ENCODE measurements around the gene HPCAL1.

The HPCAL1 gene

DNA sequence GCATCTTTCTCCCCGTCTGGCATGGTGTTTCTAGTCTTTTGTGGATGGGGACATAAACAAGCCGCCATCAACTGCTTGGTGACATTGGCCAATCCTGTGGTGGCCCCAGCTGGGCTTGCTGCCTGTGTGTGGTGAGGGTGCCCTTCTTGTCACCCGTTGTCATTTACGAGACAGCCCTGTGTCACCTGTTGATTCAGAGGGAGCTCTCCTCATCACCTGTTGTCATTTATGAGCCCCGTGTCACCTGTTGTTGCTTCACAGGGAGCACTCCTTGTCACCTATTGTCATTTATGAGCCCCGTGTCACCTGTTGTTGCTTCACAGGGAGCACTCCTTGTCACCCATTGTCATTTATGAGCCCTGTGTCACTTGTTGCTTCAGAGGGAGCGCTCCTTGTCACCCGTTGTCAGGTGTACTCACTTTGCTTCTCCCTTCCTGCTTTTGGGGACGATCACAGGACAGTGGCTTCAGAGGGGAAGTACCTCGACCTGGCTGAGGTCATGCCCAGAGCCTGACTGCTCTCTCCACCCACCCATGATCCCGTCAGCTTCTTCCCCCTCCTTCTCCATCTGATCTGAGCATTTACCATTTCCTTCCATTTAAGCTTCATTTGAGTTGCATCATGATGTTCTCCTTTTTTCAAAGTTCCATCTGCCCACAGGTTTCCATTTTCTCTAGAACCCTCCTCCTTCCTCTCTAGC lies 29.1 kb downstream of the HPCAL1 start:
- in situ Hi-C loops (cut with HindIII; ENCODE audit: low sequenced_read_pairs), result loop anchor here (5.0 kb wide), 1 partner anchor 60 kb away; no protein-coding TSS in a partner anchor

DNA sequence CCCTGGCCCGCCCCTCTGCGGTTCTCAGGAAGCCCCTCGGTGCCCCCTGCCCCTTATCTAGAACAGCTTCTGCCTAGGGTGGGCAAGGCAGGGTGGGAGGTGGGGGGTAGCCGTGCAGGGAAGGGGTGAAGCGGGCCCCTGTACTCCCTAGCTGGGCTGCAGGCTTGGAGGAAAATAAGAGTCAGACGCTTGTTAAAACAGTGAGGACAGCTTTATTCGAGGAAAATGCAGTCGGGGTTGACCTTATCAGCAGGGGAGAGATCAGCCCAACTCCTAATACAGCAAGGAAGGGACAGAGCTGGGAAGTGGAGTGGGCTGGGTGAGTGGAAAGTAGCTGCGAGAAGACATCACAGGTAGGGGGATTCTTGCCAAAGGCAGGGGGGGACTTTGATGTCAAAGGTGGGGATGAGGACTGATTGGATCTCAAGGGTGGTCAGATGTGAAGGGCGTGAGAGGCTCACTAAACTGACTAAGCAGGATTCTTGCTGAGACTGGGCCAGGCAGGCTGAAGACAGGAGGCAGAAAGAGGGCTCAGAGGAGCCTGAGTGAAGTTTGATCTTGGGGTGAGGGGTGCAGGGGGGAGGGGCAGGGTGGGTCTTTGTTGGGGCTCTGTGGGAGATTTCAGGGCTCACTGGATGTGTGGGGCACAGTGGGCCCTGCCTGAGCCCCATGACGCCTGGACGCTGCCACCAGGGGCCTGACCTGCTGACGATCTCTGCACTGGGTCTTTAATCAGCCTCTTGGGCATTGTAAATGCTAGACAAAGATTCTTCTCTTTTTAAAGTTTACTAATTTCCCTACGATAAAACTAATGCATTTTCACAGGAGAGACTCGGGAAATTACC lies 29.9 kb downstream of the HPCAL1 start:
- in situ Hi-C loops (cut with HindIII; ENCODE audit: low sequenced_read_pairs), result loop anchor here (5.0 kb wide), 1 partner anchor 60 kb away; no protein-coding TSS in a partner anchor

DNA sequence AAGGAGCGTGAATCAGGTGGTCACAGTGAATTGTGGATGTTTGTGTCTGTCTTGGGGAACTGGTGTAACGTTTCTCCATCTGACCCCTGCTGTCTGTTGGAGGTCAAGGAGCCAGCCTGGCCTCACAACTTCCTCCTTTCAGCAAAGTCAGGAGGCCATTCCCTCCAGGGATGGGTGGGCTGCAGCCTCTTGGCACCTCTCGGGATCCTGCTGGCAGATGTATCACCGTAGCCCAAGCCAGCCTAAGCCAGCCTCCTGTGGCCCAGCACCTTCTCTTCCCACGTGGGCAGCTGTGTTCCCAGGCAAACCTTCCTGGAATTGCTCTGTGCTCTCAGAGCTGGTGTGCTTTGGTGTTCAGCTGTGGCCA lies 30.5 kb downstream of the HPCAL1 start:
- in situ Hi-C loops (cut with HindIII; ENCODE audit: low sequenced_read_pairs), result loop anchor here (5.0 kb wide), 1 partner anchor 59 kb away; no protein-coding TSS in a partner anchor

GRCh38 chr2:10333966-10334365 lies 31.3 kb downstream of the HPCAL1 start:
- in situ Hi-C loops (cut with HindIII; ENCODE audit: low sequenced_read_pairs), result loop anchor here (5.0 kb wide), 1 partner anchor 58 kb away; no protein-coding TSS in a partner anchor

DNA sequence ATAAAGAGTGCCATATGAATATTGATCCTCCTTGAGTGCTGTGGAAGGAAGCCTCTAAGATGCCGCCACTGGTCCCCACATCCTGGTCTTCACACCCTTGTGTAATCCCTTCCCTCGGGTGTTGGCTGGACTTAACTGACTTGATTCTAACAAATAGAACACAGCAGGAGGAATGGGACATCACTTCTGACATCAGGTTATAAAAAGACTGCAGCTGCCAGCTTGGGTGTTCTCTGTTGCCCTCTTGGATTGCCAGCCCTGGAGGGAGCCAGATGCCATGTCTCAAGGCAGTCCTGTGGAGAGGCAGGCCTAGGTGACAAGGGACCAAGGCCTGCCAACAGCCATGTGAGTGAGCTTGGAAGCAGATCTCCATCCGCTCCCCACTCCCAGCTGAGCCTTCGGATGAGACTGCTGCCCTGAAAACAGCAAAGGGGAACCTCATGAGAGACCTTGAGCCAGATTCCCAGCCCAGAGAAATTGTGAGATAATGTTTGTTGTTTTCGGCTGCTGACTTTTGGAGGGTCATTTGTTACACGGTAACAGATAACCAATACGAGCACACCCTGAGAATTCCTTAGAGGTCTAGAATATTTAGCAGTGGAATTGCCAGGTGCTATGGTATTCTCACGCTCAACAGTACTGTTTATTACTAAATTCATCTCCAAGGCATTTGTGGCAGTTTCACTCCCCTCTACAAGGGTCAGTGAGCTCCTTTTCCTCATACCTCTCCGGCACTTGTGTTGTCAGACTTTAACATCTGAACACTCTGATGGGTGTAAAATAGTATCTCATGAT lies 32.5 kb downstream of the HPCAL1 start:
- in situ Hi-C loops (cut with HindIII; ENCODE audit: low sequenced_read_pairs), result no loop called here

DNA sequence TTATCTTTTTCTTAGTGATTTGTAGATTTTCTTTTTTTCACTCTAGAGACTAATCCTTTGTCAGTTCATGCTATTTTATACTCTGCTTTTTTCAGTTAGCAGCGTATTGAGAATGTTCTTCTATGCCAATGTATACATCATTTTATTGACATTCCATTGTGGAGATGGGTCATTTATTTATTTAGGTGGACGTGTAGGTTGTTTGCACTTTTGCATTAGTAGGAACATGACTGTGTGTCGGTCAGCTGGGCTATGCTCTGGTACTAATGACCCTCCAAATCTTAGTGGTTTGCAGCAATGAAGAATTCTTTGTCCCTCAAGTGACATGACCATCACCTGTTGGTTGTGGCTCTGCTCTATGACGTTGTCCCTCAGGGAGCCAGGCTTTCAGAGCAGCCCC lies 33.6 kb downstream of the HPCAL1 start:
- in situ Hi-C loops (cut with HindIII; ENCODE audit: low sequenced_read_pairs), result no loop called here

- in situ Hi-C loops (cut with HindIII; ENCODE audit: low sequenced_read_pairs), result no loop called here
Measured at GRCh38 chr2:10337449-10338269, 35.0 kb downstream of the HPCAL1 start.

GRCh38 chr2:10338270-10339188 lies 35.8 kb downstream of the HPCAL1 start:
- in situ Hi-C loops (cut with HindIII; ENCODE audit: low sequenced_read_pairs), result no loop called here

DNA sequence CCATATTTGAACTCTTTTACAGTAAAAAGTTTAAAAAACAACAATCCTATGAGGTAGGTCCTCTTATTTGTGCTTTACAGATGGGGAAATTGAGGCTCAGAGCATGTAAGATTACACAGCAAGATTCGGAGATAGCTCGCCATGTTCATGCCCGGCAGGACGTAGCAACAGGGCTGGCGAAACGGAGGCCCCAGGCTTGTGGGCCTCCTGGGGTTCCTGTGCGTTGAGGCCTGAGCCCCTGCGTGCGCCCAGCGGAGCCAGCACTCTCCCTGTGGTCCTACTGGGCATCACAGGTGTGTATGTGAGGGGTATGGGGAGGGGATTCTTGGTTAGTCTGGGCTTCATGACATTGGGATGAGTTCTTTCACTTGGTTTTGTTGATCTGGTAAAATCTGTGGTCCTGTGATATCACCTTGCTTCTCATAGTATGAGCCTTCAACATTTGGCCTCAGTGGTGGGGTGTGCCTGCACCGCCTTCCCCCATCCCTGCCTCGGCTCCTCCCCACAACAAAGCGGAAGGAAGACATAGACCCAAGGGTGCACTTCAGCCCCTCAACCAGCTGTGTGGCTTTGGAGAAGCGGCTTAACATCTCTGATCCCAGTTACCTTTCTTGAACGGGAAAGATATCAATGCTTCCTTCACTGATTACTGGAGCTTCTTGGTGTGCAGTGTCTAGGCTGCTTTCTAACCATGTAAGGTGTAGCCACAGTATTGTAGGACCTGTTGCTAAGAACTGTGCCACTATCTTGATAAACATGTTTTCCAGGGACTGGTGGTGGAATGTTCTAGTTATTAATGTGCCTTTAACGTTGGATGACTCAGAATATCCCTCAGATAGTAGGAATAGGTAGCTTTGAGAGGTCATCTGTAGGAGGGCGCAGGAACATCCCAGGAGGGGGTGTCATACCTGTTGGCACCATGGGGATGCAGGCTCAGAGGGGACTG lies 37.2 kb downstream of the HPCAL1 start:
- in situ Hi-C loops (cut with HindIII; ENCODE audit: low sequenced_read_pairs), result loop anchor here (5.0 kb wide), 2 partner anchors 72 to 93 kb away; no protein-coding TSS in a partner anchor

DNA sequence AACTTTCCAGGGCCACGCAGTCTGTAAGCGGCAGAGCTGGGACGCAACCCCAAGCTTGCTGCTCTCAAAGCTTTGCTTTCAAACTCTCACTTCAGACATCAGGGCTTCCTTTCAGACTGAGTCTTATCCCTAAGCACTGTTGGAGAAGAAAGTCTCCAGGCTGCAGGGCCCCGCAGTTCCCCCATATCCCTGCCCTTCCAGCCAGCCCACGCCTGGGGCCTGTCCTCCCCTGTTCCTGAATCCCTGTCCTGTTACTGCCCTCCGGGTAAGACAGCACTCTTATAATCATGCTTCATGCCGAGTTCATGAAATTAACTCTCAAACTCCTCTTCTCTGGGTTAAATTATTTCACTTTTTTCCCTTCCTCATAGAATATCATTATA lies 37.9 kb downstream of the HPCAL1 start:
- in situ Hi-C loops (cut with HindIII; ENCODE audit: low sequenced_read_pairs), result loop anchor here (5.0 kb wide), 2 partner anchors 72 to 93 kb away; no protein-coding TSS in a partner anchor

GRCh38 chr2:10341193-10341592 lies 38.5 kb downstream of the HPCAL1 start:
- in situ Hi-C loops (cut with HindIII; ENCODE audit: low sequenced_read_pairs), result loop anchor here (5.0 kb wide), 2 partner anchors 71 to 94 kb away; no protein-coding TSS in a partner anchor

GRCh38 chr2:10342245-10342951 lies 39.7 kb downstream of the HPCAL1 start:
- in situ Hi-C loops (cut with HindIII; ENCODE audit: low sequenced_read_pairs), result loop anchor here (5.0 kb wide), 2 partner anchors 70 to 95 kb away; no protein-coding TSS in a partner anchor

GRCh38 chr2:10343191-10343590 lies 40.5 kb downstream of the HPCAL1 start:
- in situ Hi-C loops (cut with HindIII; ENCODE audit: low sequenced_read_pairs), result loop anchor here (5.0 kb wide), 2 partner anchors 69 to 96 kb away; no protein-coding TSS in a partner anchor

DNA sequence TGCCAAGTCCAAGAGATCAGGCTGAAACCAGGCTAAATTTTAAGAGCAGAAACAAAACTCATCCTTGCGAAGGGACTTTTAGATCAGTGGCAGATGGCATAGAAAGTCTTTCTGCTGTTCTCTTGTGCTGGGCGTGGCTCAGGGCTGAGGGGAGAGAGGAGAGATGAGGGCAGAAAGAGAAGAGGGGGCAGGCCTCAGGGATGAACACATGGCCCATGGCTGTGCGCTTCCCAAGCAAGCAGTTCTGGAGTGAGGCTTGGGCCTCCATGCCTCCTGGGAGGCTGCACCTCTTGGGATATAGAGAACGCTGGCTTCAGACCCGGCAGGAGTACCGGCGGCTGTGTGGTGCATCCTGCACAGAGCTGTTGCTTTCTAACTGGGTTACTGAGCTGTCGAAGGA lies 41.0 kb downstream of the HPCAL1 start:
- in situ Hi-C loops (cut with HindIII; ENCODE audit: low sequenced_read_pairs), result loop anchor here (5.0 kb wide), 2 partner anchors 69 to 96 kb away; no protein-coding TSS in a partner anchor

- in situ Hi-C loops (cut with HindIII; ENCODE audit: low sequenced_read_pairs), result loop anchor here (5.0 kb wide), 2 partner anchors 68 to 97 kb away; no protein-coding TSS in a partner anchor
Measured at GRCh38 chr2:10344105-10345066, 41.7 kb downstream of the HPCAL1 start.

- in situ Hi-C loops (cut with HindIII; ENCODE audit: low sequenced_read_pairs), result no loop called here
Measured at GRCh38 chr2:10345126-10345525, 42.4 kb downstream of the HPCAL1 start.
